WTC11 (cell line): ENCODE measurements around the gene TANGO2. TPM values are rescaled to one million over a fixed set of nuclear protein-coding genes. Genes with fewer than 3 reads are reported as not detected.
A peak's percentile ranks its signal among the peaks of the same experiment; 100 is the strongest.

ENCODE experiments used
- ATAC-seq: fragments of 200-7000 bp; cut with Tn5 transposase; 2 replicates; pipeline ENCODE4 v1.10.0; 2021; ENCODE audit warnings: mild to moderate bottlenecking, moderate library complexity
- CTCF ChIA-PET: fragments of 300-600 bp; sonication (Branson Sonifier 250); formaldehyde crosslinking; loops from one replicate; lab custom pipeline; 2021; ENCODE audit warnings: antibody characterized with exemption; lab: Charles Lee
- POLR2A ChIA-PET: fragments of 350-600 bp; sonication (Branson Sonifier 250); formaldehyde crosslinking; loops from one replicate; lab custom pipeline; 2021; ENCODE audit warnings: antibody characterized with exemption; lab: Charles Lee
- DNase-seq: peaks from one replicate; pipeline ENCODE4 v3.0.0; 2021; ENCODE audit warnings: low spot score
- H3K27ac Mint-ChIP-seq: 2 replicates; pipeline ENCODE4 v1.8.0; 2021; ENCODE audit warnings: mixed read lengths
- H3K27me3 Mint-ChIP-seq: 2 replicates; pipeline ENCODE4 v1.8.0; 2021; ENCODE audit warnings: low read depth, mild to moderate bottlenecking, moderate library complexity, mixed read lengths
- H3K36me3 Mint-ChIP-seq: 2 replicates; pipeline ENCODE4 v1.8.0; 2021; ENCODE audit warnings: mixed read lengths
- H3K4me1 Mint-ChIP-seq: 2 replicates; pipeline ENCODE4 v1.8.0; 2022; ENCODE audit warnings: mixed read lengths
- H3K4me3 Mint-ChIP-seq: 2 replicates; pipeline ENCODE4 v1.8.0; 2021; ENCODE audit warnings: mild to moderate bottlenecking, moderate library complexity, mixed read lengths
- H3K9me3 Mint-ChIP-seq: 2 replicates; pipeline ENCODE4 v1.8.0; 2021; ENCODE audit warnings: mixed read lengths
- AFF4 ChIP-seq: sonication (generic); formaldehyde crosslinking; IDR thresholded peaks from 2 replicates; pipeline ENCODE4 v1.8.1; 2023; ENCODE audit warnings: mild to moderate bottlenecking, missing genetic modification reagents, borderline replicate concordance
- ATF1 ChIP-seq: sonication (generic); formaldehyde crosslinking; IDR thresholded peaks from 2 replicates; pipeline ENCODE4 v1.8.1; 2023; ENCODE audit warnings: mild to moderate bottlenecking, moderate library complexity, missing genetic modification reagents
- ATF2 ChIP-seq: sonication (generic); formaldehyde crosslinking; IDR thresholded peaks from 2 replicates; pipeline ENCODE4 v1.8.1; 2022; ENCODE audit warnings: low read depth, missing genetic modification reagents, borderline replicate concordance
- ATF6 ChIP-seq: sonication (generic); formaldehyde crosslinking; IDR thresholded peaks from 2 replicates; pipeline ENCODE4 v1.8.1; 2023; ENCODE audit warnings: mild to moderate bottlenecking, missing genetic modification reagents
- ELF4 ChIP-seq: sonication (generic); formaldehyde crosslinking; IDR thresholded peaks from 2 replicates; pipeline ENCODE4 v1.8.1; 2022; ENCODE audit warnings: low read depth, mild to moderate bottlenecking, moderate library complexity, missing genetic modification reagents
- GRHL2 ChIP-seq: fragments of 250-450 bp; sonication (Bioruptor Pico); IDR thresholded peaks from 2 replicates; pipeline ENCODE4 v1.8.0; 2022; ENCODE audit warnings: mild to moderate bottlenecking, moderate library complexity; ENCODE audit not compliant: insufficient replicate concordance, severe bottlenecking
- JAZF1 ChIP-seq: fragments of 250-450 bp; sonication (Bioruptor Pico); IDR thresholded peaks from 2 replicates; pipeline ENCODE4 v1.9.0; 2021; ENCODE audit warnings: moderate library complexity, mild to moderate bottlenecking, inconsistent platforms
- ZNF219 ChIP-seq: sonication (generic); formaldehyde crosslinking; IDR thresholded peaks from 2 replicates; pipeline ENCODE4 v1.8.0; 2023; ENCODE audit warnings: missing genetic modification reagents, mild to moderate bottlenecking, borderline replicate concordance
- ZNF281 ChIP-seq: sonication (generic); formaldehyde crosslinking; IDR thresholded peaks from 2 replicates; pipeline ENCODE4 v1.8.0; 2023; ENCODE audit warnings: mild to moderate bottlenecking, missing genetic modification reagents
- ZNF396 ChIP-seq: fragments of 250-450 bp; sonication (Bioruptor Pico); IDR thresholded peaks from 2 replicates; pipeline ENCODE4 v1.8.0; 2021; ENCODE audit warnings: mild to moderate bottlenecking, moderate library complexity, borderline replicate concordance
- ZNF416 ChIP-seq: fragments of 250-450 bp; sonication (Bioruptor Pico); IDR thresholded peaks from 2 replicates; pipeline ENCODE4 v1.9.0; 2021; ENCODE audit warnings: mild to moderate bottlenecking, inconsistent platforms
- ZSCAN18 ChIP-seq: fragments of 250-450 bp; sonication (Bioruptor Pico); IDR thresholded peaks from 2 replicates; pipeline ENCODE4 v2.1.2; 2022; ENCODE audit warnings: mild to moderate bottlenecking, moderate library complexity
- total RNA-seq: library from RNA; stranded (reverse); gene quantifications from 3 replicates; pipeline ENCODE4 v1.2.3, GENCODE V29; 2021
- TF ChIP-seq, protein P1 (sequence below): sonication (generic); formaldehyde crosslinking; IDR thresholded peaks from 2 replicates; pipeline ENCODE4 v1.8.1; 2022; ENCODE audit warnings: low read depth, mild to moderate bottlenecking, moderate library complexity, missing genetic modification reagents, borderline replicate concordance
- TF ChIP-seq, protein P2 (sequence below): fragments of 200-600 bp; IDR thresholded peaks from 2 replicates; pipeline ENCODE4 v1.8.0; 2022; ENCODE audit warnings: antibody characterized with exemption

Gene TANGO2
- total RNA-seq, 1 experiment from 2014 or later = 14.8 TPM

DNA sequence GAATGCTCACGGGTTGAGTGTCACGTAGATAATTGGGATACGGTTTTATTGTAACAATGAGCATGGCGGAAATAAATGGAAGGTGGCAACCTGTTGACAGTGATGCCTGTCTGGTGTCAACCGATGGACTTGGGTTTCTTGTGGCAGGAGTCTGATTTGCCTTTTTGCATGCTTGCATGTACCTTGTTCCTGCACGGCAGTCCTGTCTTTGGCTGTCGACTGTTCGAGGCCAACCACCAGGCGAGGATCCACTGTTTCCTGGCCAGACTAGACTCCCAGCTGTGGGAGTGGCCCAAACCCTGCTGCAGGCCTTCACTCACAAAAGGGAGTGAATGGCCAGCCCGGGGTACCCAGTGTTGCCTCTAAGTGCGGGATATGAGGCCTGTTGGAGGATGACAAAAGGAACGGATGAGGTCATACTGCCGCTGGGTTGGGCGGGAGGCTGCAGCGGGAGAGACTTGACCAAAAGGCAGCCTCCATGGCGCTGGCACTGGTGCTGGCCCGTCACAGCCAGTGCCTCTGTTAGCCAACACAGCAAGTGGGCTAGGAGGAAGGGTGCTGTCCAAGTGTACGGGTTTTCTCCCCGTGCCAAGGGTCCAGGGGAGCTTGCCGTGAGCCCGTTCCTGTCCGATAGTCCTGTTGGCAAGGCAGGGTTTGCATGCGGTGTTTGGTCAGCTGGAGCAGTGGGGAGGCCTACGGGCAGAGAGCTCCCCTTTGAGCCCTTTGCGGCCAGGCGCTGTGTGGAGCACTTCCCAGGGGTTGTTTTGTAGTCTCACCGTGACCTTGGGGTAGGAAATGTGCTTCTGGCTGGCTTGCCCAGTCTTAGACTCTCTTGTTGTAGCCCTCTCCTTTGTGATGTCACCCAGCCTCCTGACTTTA, 60.1 kb downstream of the TANGO2 start:
- peak overlapping the region; percentile 91 for H3K4me3 Mint-ChIP-seq
- no peaks in the 10 kb centered on the region for H3K27me3 Mint-ChIP-seq
- H3K9me3 Mint-ChIP-seq = no peaks in the 10 kb centered on the region
- H3K36me3 Mint-ChIP-seq = peaks cover 10% of the 10 kb centered on the region
- H3K27ac Mint-ChIP-seq = peak overlapping the region; percentile 90
- POLR2A ChIA-PET = interaction anchor here (1.7 kb wide), 1 partner anchor 36 kb away, joined by 3 read pairs; the partner anchor contains the start of gene TRMT2A
- TF ChIP-seq ATF6 (CRISPR knock-in tag) (no peak), JAZF1 (no peak), ZNF219 (CRISPR knock-in tag) (no peak), AFF4 (no peak), ATF2 (CRISPR knock-in tag) (no peak), ZNF396 (CRISPR knock-in tag) (no peak), ZNF416 (no peak), ZSCAN18 (CRISPR knock-in tag) (no peak), ATF1 (CRISPR knock-in tag) (no peak), GRHL2 (no peak), ZNF281 (CRISPR knock-in tag) (no peak), ELF4 (CRISPR knock-in tag) (no peak)
- TF ChIP-seq, protein P1, sequence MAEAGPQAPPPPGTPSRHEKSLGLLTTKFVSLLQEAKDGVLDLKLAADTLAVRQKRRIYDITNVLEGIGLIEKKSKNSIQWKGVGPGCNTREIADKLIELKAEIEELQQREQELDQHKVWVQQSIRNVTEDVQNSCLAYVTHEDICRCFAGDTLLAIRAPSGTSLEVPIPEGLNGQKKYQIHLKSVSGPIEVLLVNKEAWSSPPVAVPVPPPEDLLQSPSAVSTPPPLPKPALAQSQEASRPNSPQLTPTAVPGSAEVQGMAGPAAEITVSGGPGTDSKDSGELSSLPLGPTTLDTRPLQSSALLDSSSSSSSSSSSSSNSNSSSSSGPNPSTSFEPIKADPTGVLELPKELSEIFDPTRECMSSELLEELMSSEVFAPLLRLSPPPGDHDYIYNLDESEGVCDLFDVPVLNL (CRISPR knock-in tag) = no peak
- TF ChIP-seq, protein P2, sequence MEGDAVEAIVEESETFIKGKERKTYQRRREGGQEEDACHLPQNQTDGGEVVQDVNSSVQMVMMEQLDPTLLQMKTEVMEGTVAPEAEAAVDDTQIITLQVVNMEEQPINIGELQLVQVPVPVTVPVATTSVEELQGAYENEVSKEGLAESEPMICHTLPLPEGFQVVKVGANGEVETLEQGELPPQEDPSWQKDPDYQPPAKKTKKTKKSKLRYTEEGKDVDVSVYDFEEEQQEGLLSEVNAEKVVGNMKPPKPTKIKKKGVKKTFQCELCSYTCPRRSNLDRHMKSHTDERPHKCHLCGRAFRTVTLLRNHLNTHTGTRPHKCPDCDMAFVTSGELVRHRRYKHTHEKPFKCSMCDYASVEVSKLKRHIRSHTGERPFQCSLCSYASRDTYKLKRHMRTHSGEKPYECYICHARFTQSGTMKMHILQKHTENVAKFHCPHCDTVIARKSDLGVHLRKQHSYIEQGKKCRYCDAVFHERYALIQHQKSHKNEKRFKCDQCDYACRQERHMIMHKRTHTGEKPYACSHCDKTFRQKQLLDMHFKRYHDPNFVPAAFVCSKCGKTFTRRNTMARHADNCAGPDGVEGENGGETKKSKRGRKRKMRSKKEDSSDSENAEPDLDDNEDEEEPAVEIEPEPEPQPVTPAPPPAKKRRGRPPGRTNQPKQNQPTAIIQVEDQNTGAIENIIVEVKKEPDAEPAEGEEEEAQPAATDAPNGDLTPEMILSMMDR = no peak
- CTCF ChIA-PET = interaction anchor here (0.6 to 1.1 kb wide), 3 partner anchors 50 to 351 kb away, joined by 3 read pairs; no protein-coding TSS in a partner anchor
- DNase-seq (no peak), ATAC-seq (no peak; the same call in 1 of the 2 replicates)
- H3K4me1 Mint-ChIP-seq = peaks cover 41% of the 10 kb centered on the region
